ENCODE results near the gene MSH5. TPM values are rescaled to one million over a fixed set of nuclear protein-coding genes. Genes with fewer than 3 reads are reported as not detected.

Gene MSH5
- total RNA-seq, 4 donors from 2014 or later: 16.7 to 41.5 (median 22.1) TPM; not detected in 1

DNA sequence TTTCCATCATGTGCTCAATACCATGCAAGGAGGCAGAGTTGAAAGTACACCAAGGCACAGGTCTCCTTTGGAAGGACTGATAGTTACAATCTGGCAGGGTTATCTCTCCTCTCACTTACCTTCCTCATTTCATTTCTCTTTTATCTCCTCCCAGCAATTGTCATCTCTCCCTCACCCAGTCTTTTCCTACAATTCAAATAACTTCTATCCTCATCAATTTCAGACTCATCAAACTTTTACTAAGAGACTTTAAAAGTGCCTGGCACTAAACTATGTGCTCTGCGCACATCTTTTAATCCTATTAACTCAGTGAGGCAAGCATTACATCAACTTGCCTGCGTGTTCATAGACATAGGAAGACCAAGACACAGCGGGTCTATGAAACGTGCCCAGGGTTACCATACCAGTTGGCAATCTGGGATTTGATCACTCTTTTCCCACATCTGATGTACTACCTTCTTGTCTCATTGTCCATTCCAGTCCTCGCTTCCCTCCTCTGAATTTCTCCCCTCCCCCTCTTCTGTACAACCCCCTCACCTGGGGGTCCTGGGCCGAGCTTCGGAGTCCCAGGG is 54.6 kb downstream of the MSH5 start:
- intact Hi-C loops (cut with DNase I; ENCODE audit: low total_unique reads): loop anchor here (10.0 kb wide), 1 partner anchor 60 kb away; the partner anchor contains the start of gene CLIC1
- H3K4me3 ChIP-seq: peak overlapping the region; percentile 73 to 88
- TF ChIP-seq POLR2A (IDR thresholded peaks at IDR 0.05): no peak
- TF ChIP-seq, protein P1, sequence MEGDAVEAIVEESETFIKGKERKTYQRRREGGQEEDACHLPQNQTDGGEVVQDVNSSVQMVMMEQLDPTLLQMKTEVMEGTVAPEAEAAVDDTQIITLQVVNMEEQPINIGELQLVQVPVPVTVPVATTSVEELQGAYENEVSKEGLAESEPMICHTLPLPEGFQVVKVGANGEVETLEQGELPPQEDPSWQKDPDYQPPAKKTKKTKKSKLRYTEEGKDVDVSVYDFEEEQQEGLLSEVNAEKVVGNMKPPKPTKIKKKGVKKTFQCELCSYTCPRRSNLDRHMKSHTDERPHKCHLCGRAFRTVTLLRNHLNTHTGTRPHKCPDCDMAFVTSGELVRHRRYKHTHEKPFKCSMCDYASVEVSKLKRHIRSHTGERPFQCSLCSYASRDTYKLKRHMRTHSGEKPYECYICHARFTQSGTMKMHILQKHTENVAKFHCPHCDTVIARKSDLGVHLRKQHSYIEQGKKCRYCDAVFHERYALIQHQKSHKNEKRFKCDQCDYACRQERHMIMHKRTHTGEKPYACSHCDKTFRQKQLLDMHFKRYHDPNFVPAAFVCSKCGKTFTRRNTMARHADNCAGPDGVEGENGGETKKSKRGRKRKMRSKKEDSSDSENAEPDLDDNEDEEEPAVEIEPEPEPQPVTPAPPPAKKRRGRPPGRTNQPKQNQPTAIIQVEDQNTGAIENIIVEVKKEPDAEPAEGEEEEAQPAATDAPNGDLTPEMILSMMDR (IDR thresholded peaks at IDR 0.05): no peak
- no peaks in the 10 kb centered on the region for H3K4me1 ChIP-seq
- H3K27me3 ChIP-seq: no peaks in the 10 kb centered on the region
- no peaks in the 10 kb centered on the region for H3K36me3 ChIP-seq
- no peaks in the 10 kb centered on the region for H3K9me3 ChIP-seq
- DNase-seq: no peak
- H3K27ac ChIP-seq: peak overlapping the region; percentile 90 to 97

DNA sequence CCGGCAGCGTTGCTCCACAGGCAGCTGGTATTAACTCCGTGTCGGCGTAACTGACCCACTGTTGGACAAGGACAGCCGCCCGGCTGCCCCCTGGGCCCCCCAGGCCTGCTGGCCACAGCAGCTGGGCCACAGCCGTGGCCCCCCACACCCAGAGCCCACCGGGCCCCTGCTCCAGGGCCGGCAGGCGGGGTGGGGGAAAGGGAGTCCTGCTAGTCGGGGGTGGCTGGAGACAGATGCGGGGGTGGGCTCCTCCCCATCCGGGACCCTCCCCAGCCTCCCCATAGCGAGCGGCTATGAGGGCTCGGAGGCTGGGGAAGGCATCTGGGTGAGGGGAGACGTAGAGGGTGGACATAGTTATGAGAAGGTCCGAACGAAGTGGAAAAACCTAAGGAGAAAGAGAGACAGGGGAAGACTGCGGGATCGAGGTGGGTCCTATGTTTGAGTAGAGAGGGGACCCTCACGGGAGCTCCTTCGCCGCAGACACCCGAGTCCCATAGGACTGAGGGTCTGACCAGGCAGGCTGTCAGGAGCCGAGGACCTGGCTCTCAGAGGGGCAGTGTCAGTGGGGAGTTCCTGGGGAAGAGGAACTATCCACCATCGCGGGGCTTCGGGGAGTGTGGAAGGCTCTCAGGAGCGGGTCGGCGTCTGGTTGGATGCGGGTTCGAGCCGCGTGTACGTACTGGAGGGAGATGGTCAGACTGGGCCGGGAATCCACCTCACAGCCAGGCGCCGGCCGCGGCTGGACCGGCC is 55.2 kb downstream of the MSH5 start:
- no peaks in the 10 kb centered on the region for H3K4me1 ChIP-seq
- intact Hi-C loops (cut with DNase I; ENCODE audit: low total_unique reads): loop anchor here (10.0 kb wide), 1 partner anchor 60 kb away; the partner anchor contains the start of gene CLIC1
- TF ChIP-seq POLR2A (IDR thresholded peaks at IDR 0.05): no peak
- TF ChIP-seq, protein P1 (IDR thresholded peaks at IDR 0.05): no peak
- peak overlapping the region; percentile 73 to 88 for H3K4me3 ChIP-seq
- no peaks in the 10 kb centered on the region for H3K9me3 ChIP-seq
- peak in 1 of 2 donors; percentile 38 for DNase-seq
- no peaks in the 10 kb centered on the region for H3K36me3 ChIP-seq
- H3K27me3 ChIP-seq: no peaks in the 10 kb centered on the region
- H3K27ac ChIP-seq: peak overlapping the region; percentile 90 to 97

DNA sequence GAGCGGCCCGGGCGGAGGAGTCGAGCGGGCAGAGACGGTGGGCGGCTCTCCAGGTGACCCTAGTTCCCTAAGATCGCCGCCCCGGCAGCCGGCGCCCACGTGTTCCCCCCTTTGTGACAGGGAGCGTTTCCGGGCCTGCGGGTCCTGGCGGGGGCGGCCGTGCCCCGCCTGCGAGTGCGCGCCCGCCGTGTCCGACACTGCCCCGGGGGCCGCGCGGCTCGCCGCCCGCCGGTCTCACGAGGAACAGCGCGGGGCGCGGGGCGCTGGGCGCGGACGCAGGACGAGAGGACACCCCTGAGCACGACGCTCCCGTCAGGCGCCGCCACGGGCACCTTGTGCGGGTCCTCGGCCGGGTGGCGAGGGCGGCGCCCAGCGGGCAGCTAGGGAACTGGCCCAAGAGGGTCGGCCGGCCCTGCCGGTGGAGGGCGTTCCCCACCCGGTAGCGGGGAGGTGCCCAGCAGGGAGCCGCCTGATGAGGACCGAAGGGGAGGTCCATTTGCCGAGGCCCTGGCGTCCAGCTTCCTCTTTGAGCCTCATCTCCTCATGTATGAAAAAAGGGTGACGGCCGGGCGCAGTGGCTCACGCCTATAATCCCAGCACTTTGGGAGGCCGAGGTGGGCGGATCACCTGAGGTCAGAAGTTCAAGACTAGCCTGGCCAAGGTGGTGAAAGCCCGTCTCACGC is 56.0 kb downstream of the MSH5 start, which contains the start of gene VARS1:
TSS of gene VARS1 (minus strand) at position 137 of the 683 bp plus-strand sequence. CDS start 535 bp downstream, outside the sequence.
- Histone ChIP-seq H3K4me1 (no peaks in the 10 kb centered on the region), H3K27me3 (no peaks in the 10 kb centered on the region), H3K4me3 (peak within 1 kb of the TSS; percentile 73 to 88), H3K9me3 (no peaks in the 10 kb centered on the region), H3K27ac (peak within 1 kb of the TSS; percentile 90 to 97), H3K36me3 (no peaks in the 10 kb centered on the region)
- peak; percentile 55 to 72 for TF ChIP-seq POLR2A (IDR thresholded peaks at IDR 0.05)
- TF ChIP-seq, protein P1 (IDR thresholded peaks at IDR 0.05): peak; percentile 77 to 99 (median 89)
- peak; percentile 90 to 91 for DNase-seq
- intact Hi-C loops (cut with DNase I; ENCODE audit: low total_unique reads): loop anchor here (10.0 kb wide), 1 partner anchor 61 kb away; the partner anchor contains the start of gene CLIC1

DNA sequence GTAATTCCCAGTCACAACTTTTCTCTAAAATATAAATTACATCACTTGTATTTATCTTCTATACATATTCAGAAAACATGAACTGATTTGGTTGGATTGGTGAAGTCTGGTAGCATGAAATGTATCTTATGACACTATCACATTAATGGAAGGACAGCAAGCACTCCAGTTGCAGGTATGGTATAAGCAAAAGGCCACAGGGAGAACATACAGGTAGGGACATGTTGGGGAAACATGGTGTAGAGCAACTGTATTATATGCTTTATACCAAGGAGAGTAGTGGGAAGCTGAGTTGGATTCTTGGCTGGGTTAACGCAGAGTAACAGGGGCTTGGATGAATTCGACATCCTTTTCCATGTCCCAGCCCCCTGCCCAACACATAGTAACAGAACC is 57.2 kb downstream of the MSH5 start:
- DNase-seq: no peak
- no peaks in the 10 kb centered on the region for H3K36me3 ChIP-seq
- H3K27me3 ChIP-seq: no peaks in the 10 kb centered on the region
- H3K9me3 ChIP-seq: no peaks in the 10 kb centered on the region
- no peak for TF ChIP-seq POLR2A (IDR thresholded peaks at IDR 0.05)
- TF ChIP-seq, protein P1 (IDR thresholded peaks at IDR 0.05): no peak
- peak overlapping the region in 1 of 2 donors; percentile 97 for H3K27ac ChIP-seq
- intact Hi-C loops (cut with DNase I; ENCODE audit: low total_unique reads): loop anchor here (10.0 kb wide), 1 partner anchor 62 kb away; the partner anchor contains the start of gene CLIC1
- no peaks in the 10 kb centered on the region for H3K4me1 ChIP-seq
- no peak overlapping the region for H3K4me3 ChIP-seq
